Effector memory CD4-positive, alpha-beta T cell (primary cell): Measurements from ENCODE around the gene ST6GALNAC5.
"Not testable (repeated sequence)": the region's sequence is repeated elsewhere in the genome, so short reads cannot be mapped to it uniquely, and the experiment has no call there.

ENCODE experiments used
- DNase-seq, 3 donors: peaks; one replicate each; pipeline ENCODE4 v3.0.0-alpha.2; 2020
- H3K27ac ChIP-seq: 2 replicates; pipeline ENCODE4 v1.7.0; 2013; ENCODE audit warnings: mild to moderate bottlenecking, low read length, moderate library complexity; ENCODE audit not compliant: insufficient read depth, poor library complexity, severe bottlenecking
- H3K27me3 ChIP-seq: replicated peaks from 2 replicates; pipeline ENCODE4 v1.7.0; 2013; ENCODE audit warnings: mild to moderate bottlenecking, low read length; ENCODE audit not compliant: insufficient read depth, control insufficient read depth, poor library complexity, severe bottlenecking
- H3K36me3 ChIP-seq: 2 replicates; pipeline ENCODE4 v1.7.0; 2013; ENCODE audit warnings: mild to moderate bottlenecking, low read length, moderate library complexity; ENCODE audit not compliant: control insufficient read depth, insufficient read depth
- H3K4me1 ChIP-seq: 2 replicates; pipeline ENCODE4 v1.7.0; 2013; ENCODE audit warnings: low read length, mild to moderate bottlenecking; ENCODE audit not compliant: control insufficient read depth, insufficient read depth, poor library complexity, severe bottlenecking
- H3K4me3 ChIP-seq: 2 replicates; pipeline ENCODE4 v1.7.0; 2013; ENCODE audit warnings: low read length, low read depth, mild to moderate bottlenecking; ENCODE audit not compliant: insufficient read depth, poor library complexity, severe bottlenecking
- H3K9me3 ChIP-seq: 2 replicates; pipeline ENCODE4 v1.7.0; 2013; ENCODE audit warnings: mild to moderate bottlenecking, low read length, moderate library complexity; ENCODE audit not compliant: control insufficient read depth
- total RNA-seq, 3 donors: gene quantifications; one replicate each; lab custom pipeline; 2026; lab: John Stamatoyannopoulos, UW

The ST6GALNAC5 gene
- total RNA-seq: 0 to 0.17 (median 0) reads per million in 3 donors

GRCh38 chr1:76867342-76868130 is at the start of gene ST6GALNAC5:
ST6GALNAC5 (plus strand) TSS chr1:76867480.
- Histone ChIP-seq H3K4me1 (peaks cover 3% of the 10 kb centered on the region), H3K4me3 (peak within 1 kb of the TSS; percentile 33), H3K9me3 (no peaks in the 10 kb centered on the region), H3K27ac (no peak within 1 kb of the TSS), H3K36me3 (no peaks in the 10 kb centered on the region), H3K27me3 (peaks cover 21% of the 10 kb centered on the region)
- no peak for DNase-seq

- Histone ChIP-seq H3K9me3 (no peaks in the 10 kb centered on the region), H3K4me1 (no peaks in the 10 kb centered on the region), H3K27me3 (no peaks in the 10 kb centered on the region), H3K36me3 (no peaks in the 10 kb centered on the region), H3K4me3 (no peak overlapping the region), H3K27ac (no peak overlapping the region)
- no peak for DNase-seq
These were observed 47.3 kb upstream of the ST6GALNAC5 start for GRCh38 chr1:76820028-76820427.

- H3K27me3 ChIP-seq, H3K9me3 ChIP-seq, H3K4me1 ChIP-seq, H3K36me3 ChIP-seq, H3K27ac ChIP-seq, H3K4me3 ChIP-seq, DNase-seq: not testable (repeated sequence)
These were observed 44.3 kb upstream of the ST6GALNAC5 start for GRCh38 chr1:76822961-76823360.

GRCh38 chr1:76824106-76824505 is 43.2 kb upstream of the ST6GALNAC5 start:
- Histone ChIP-seq H3K9me3 (no peaks in the 10 kb centered on the region), H3K4me3 (no peak overlapping the region), H3K36me3 (no peaks in the 10 kb centered on the region), H3K27ac (no peak overlapping the region), H3K27me3 (no peaks in the 10 kb centered on the region), H3K4me1 (no peaks in the 10 kb centered on the region)
- no peak for DNase-seq

GRCh38 chr1:76826072-76826845 is 41.0 kb upstream of the ST6GALNAC5 start:
- Histone ChIP-seq H3K36me3 (no peaks in the 10 kb centered on the region), H3K27me3 (no peaks in the 10 kb centered on the region), H3K27ac (no peak overlapping the region), H3K9me3 (no peaks in the 10 kb centered on the region), H3K4me3 (no peak overlapping the region), H3K4me1 (no peaks in the 10 kb centered on the region)
- DNase-seq: no peak

GRCh38 chr1:76827066-76827465 is 40.2 kb upstream of the ST6GALNAC5 start:
- H3K27me3 ChIP-seq: no peaks in the 10 kb centered on the region
- H3K4me3 ChIP-seq: no peak overlapping the region
- no peaks in the 10 kb centered on the region for H3K4me1 ChIP-seq
- H3K9me3 ChIP-seq: no peaks in the 10 kb centered on the region
- H3K27ac ChIP-seq: no peak overlapping the region
- H3K36me3 ChIP-seq: no peaks in the 10 kb centered on the region
- no peak for DNase-seq

- Histone ChIP-seq H3K4me1 (no peaks in the 10 kb centered on the region), H3K36me3 (no peaks in the 10 kb centered on the region)
- DNase-seq: no peak
These were observed 36.9 kb upstream of the ST6GALNAC5 start for GRCh38 chr1:76830373-76830772.

GRCh38 chr1:76832521-76832920 is 34.8 kb upstream of the ST6GALNAC5 start:
- H3K4me3 ChIP-seq: no peak overlapping the region
- no peaks in the 10 kb centered on the region for H3K4me1 ChIP-seq
- no peaks in the 10 kb centered on the region for H3K36me3 ChIP-seq
- no peak for DNase-seq
- H3K27ac ChIP-seq: no peak overlapping the region
- H3K27me3 ChIP-seq: no peaks in the 10 kb centered on the region
- no peaks in the 10 kb centered on the region for H3K9me3 ChIP-seq

More at GRCh38 chr1:76830373-76830772, 36.9 kb upstream of the ST6GALNAC5 start:
- Histone ChIP-seq H3K27ac (no peak overlapping the region), H3K27me3 (no peaks in the 10 kb centered on the region), H3K4me3 (no peak overlapping the region), H3K9me3 (no peaks in the 10 kb centered on the region)

GRCh38 chr1:76833151-76833550 is 34.1 kb upstream of the ST6GALNAC5 start:
- H3K27ac ChIP-seq: no peak overlapping the region
- H3K36me3 ChIP-seq: no peaks in the 10 kb centered on the region
- no peaks in the 10 kb centered on the region for H3K4me1 ChIP-seq
- no peaks in the 10 kb centered on the region for H3K9me3 ChIP-seq
- H3K4me3 ChIP-seq: no peak overlapping the region
- DNase-seq: no peak
- no peaks in the 10 kb centered on the region for H3K27me3 ChIP-seq

GRCh38 chr1:76833856-76834255 is 33.4 kb upstream of the ST6GALNAC5 start:
- Histone ChIP-seq H3K27me3 (no peaks in the 10 kb centered on the region), H3K4me1 (no peaks in the 10 kb centered on the region), H3K27ac (no peak overlapping the region), H3K9me3 (no peaks in the 10 kb centered on the region), H3K36me3 (no peaks in the 10 kb centered on the region), H3K4me3 (no peak overlapping the region)
- DNase-seq: no peak
